T-cell (primary cell): Measurements from ENCODE around the gene PMF1. TPM values are rescaled to one million over a fixed set of nuclear protein-coding genes. Genes with fewer than 3 reads are reported as not detected.

Experiments
- ATAC-seq, 4 experiments: fragments of 200-7000 bp in 3 of 4; fragments of 150-1000 bp in 1 of 4; cut with Tn5 transposase; replicated peaks in 1 of 4; 1 replicate in 3 of 4; 2 replicates in 1 of 4; pipeline ENCODE4 v1.10.0; 2021; ENCODE audit warnings: moderate library complexity in 3 of 4, mild to moderate bottlenecking in 2 of 4, moderate number of reproducible peaks in 1 of 4
- CTCF ChIA-PET, 2 donors: fragments of 300-600 bp; sonication (Branson Sonifier 250); formaldehyde crosslinking; loops; one replicate each; lab custom pipeline; 2022; ENCODE audit warnings: antibody characterized with exemption in 2 of 2; lab: Charles Lee
- POLR2A ChIA-PET, 2 donors: fragments of 300-600 bp; sonication (Branson Sonifier 250); formaldehyde crosslinking; loops; one replicate each; lab custom pipeline; 2022; ENCODE audit warnings: antibody characterized with exemption in 2 of 2; lab: Charles Lee
- DNase-seq, 35 experiments: peaks; one replicate each; pipeline versions ENCODE4 v3.0.0 to v3.0.0-alpha.2; 2013 to 2023
- H3K27ac ChIP-seq: one replicate; pipeline ENCODE4 v1.5.1; 2013; ENCODE audit warnings: low read length
- H3K27me3 ChIP-seq, 2 experiments: replicated peaks in 1 of 2; 1 replicate in 1 of 2; 2 replicates in 1 of 2; pipeline versions ENCODE4 v1.6.1 to v1.7.0; 2013; ENCODE audit warnings: low read length in 1 of 2, mixed read lengths in 1 of 2; ENCODE audit not compliant: control insufficient read depth in 2 of 2, insufficient read depth in 2 of 2; ENCODE audit errors: extremely low read depth in 1 of 2
- H3K36me3 ChIP-seq, 2 donors: 1 replicate in 1 of 2; 2 replicates in 1 of 2; pipeline versions ENCODE4 v1.6.1 to v1.7.0; 2013; ENCODE audit warnings: low read length in 1 of 2; ENCODE audit not compliant: control insufficient read depth in 2 of 2, insufficient read depth in 1 of 2; ENCODE audit errors: extremely low read depth in 1 of 2
- H3K4me1 ChIP-seq, 2 experiments: 1 replicate in 1 of 2; 2 replicates in 1 of 2; pipeline versions ENCODE4 v1.6.1 to v1.7.0; 2013; ENCODE audit warnings: low read length in 2 of 2, mixed read lengths in 1 of 2; ENCODE audit not compliant: insufficient read depth in 2 of 2, control insufficient read depth in 1 of 2; ENCODE audit errors: extremely low read depth in 1 of 2
- H3K4me3 ChIP-seq, 2 donors: 1 replicate in 1 of 2; 2 replicates in 1 of 2; pipeline versions ENCODE4 v1.5.1 to v1.7.0; 2013; ENCODE audit warnings: mild to moderate bottlenecking in 2 of 2, low read length in 1 of 2, moderate library complexity in 1 of 2; ENCODE audit not compliant: control insufficient read depth in 1 of 2; ENCODE audit errors: extremely low read depth in 1 of 2
- H3K9me3 ChIP-seq: 2 replicates; pipeline ENCODE4 v1.7.0; 2013
- H3K27ac Mint-ChIP-seq, 2 donors: one replicate each; pipeline ENCODE4 v1.8.0; 2020 to 2021; ENCODE audit warnings: mild to moderate bottlenecking in 2 of 2, mixed read lengths in 2 of 2
- H3K27me3 Mint-ChIP-seq, 2 donors: one replicate each; pipeline ENCODE4 v1.8.0; 2021 to 2022; ENCODE audit warnings: mixed read lengths in 2 of 2
- H3K36me3 Mint-ChIP-seq: one replicate; pipeline ENCODE4 v1.8.0; 2021; ENCODE audit warnings: mixed read lengths
- H3K4me1 Mint-ChIP-seq, 3 donors: one replicate each; pipeline ENCODE4 v1.8.0; 2020 to 2022; ENCODE audit warnings: mixed read lengths in 3 of 3, mild to moderate bottlenecking in 1 of 3
- H3K4me3 Mint-ChIP-seq, 3 donors: one replicate each; pipeline ENCODE4 v1.8.0; 2020 to 2022; ENCODE audit warnings: mild to moderate bottlenecking in 3 of 3, mixed read lengths in 3 of 3, moderate library complexity in 3 of 3
- H3K9me3 Mint-ChIP-seq, 3 donors: one replicate each; pipeline ENCODE4 v1.8.0; 2020 to 2022; ENCODE audit warnings: mixed read lengths in 3 of 3
- WGBS: methylation state at CpG from one replicate; pipeline ENCODE4 v1.1.5; 2013; ENCODE audit warnings: missing lambda C conversion rate; ENCODE audit not compliant: insufficient coverage; 5-methylcytosine and 5-hydroxymethylcytosine counted together
- total RNA-seq, 35 experiments: library from RNA in 6 of 35; stranded (reverse) in 6 of 35; fragments of 120-200 nt in 1 of 35; gene quantifications; one replicate each; pipeline versions ENCODE4 v1.2.1 to v1.2.4 and lab custom pipeline; 2013 to 2026

PMF1 gene
- total RNA-seq, 5 donors from 2014 or later (not counting 1 experiment from before 2014, with no cell fraction given), result 54.7 to 58.7 (median 57.6) TPM

GRCh38 chr1:156257711-156258110, 44.9 kb downstream of the PMF1 start:
- DNase-seq (no peak), ATAC-seq (no peak)
- Mint-ChIP-seq H3K27ac (peak overlapping the region in 1 of 2 donors; percentile 34), H3K36me3 (peaks cover 58% of the 10 kb centered on the region), H3K9me3 (no peaks in the 10 kb centered on the region), H3K27me3 (no peaks in the 10 kb centered on the region), H3K4me1 (peaks cover 2 to 8% (median 7%) of the 10 kb centered on the region in 3 donors), H3K4me3 (no peak overlapping the region)
- 100% methylated on average over 2 of the region's 2 CpGs for WGBS
- ChIA-PET POLR2A (no interaction called here), CTCF (no interaction called here)
- no peak overlapping the region for H3K27ac ChIP-seq
- H3K36me3 ChIP-seq, result peaks cover 37 to 79% of the 10 kb centered on the region in 2 donors
- no peaks in the 10 kb centered on the region for H3K4me1 ChIP-seq
- H3K9me3 ChIP-seq, result no peaks in the 10 kb centered on the region
- no peak overlapping the region for H3K4me3 ChIP-seq
- no peaks in the 10 kb centered on the region for H3K27me3 ChIP-seq

GRCh38 chr1:156258859-156259258, 46.1 kb downstream of the PMF1 start:
- CTCF ChIA-PET, result no interaction called here

GRCh38 chr1:156259805-156260204, 47.0 kb downstream of the PMF1 start:
- H3K4me3 ChIP-seq, result no peak overlapping the region
- no CpG with 5 or more reads among the region's 3 CpGs for WGBS
- no peaks in the 10 kb centered on the region for H3K9me3 Mint-ChIP-seq
- no peaks in the 10 kb centered on the region for H3K4me1 ChIP-seq
- ATAC-seq, result no peak
- no peak for DNase-seq
- no peaks in the 10 kb centered on the region for H3K9me3 ChIP-seq
- peaks cover 60% of the 10 kb centered on the region for H3K36me3 Mint-ChIP-seq
- CTCF ChIA-PET, result no interaction called here
- peaks cover 29 to 81% of the 10 kb centered on the region in 2 donors for H3K36me3 ChIP-seq
- H3K27me3 ChIP-seq, result no peaks in the 10 kb centered on the region
- H3K4me1 Mint-ChIP-seq, result peaks cover 2 to 8% (median 7%) of the 10 kb centered on the region in 3 donors
- H3K4me3 Mint-ChIP-seq, result no peak overlapping the region
- H3K27ac Mint-ChIP-seq, result no peak overlapping the region
- no peak overlapping the region for H3K27ac ChIP-seq
- POLR2A ChIA-PET, result no interaction called here
- H3K27me3 Mint-ChIP-seq, result no peaks in the 10 kb centered on the region

More at GRCh38 chr1:156258859-156259258, 46.1 kb downstream of the PMF1 start:
- H3K27me3 Mint-ChIP-seq, result no peaks in the 10 kb centered on the region
- H3K4me3 ChIP-seq, result no peak overlapping the region
- H3K9me3 ChIP-seq, result no peaks in the 10 kb centered on the region
- H3K4me3 Mint-ChIP-seq, result no peak overlapping the region
- peaks cover 57% of the 10 kb centered on the region for H3K36me3 Mint-ChIP-seq
- H3K27ac Mint-ChIP-seq, result no peak overlapping the region
- H3K4me1 ChIP-seq, result no peaks in the 10 kb centered on the region
- peaks cover 2 to 7% (median 6%) of the 10 kb centered on the region in 3 donors for H3K4me1 Mint-ChIP-seq
- DNase-seq, result no peak
- H3K27me3 ChIP-seq, result no peaks in the 10 kb centered on the region
- peaks cover 29 to 79% of the 10 kb centered on the region in 2 donors for H3K36me3 ChIP-seq
- WGBS, result 96% methylated on average over 8 of the region's 8 CpGs
- ATAC-seq, result no peak
- H3K27ac ChIP-seq, result no peak overlapping the region
- POLR2A ChIA-PET, result interaction anchor here in 1 of 2 donors (0.7 kb wide), 2 partner anchors 17 to 39 kb away, joined by 3 to 8 read pairs; no protein-coding TSS in a partner anchor
- H3K9me3 Mint-ChIP-seq, result no peaks in the 10 kb centered on the region

DNA sequence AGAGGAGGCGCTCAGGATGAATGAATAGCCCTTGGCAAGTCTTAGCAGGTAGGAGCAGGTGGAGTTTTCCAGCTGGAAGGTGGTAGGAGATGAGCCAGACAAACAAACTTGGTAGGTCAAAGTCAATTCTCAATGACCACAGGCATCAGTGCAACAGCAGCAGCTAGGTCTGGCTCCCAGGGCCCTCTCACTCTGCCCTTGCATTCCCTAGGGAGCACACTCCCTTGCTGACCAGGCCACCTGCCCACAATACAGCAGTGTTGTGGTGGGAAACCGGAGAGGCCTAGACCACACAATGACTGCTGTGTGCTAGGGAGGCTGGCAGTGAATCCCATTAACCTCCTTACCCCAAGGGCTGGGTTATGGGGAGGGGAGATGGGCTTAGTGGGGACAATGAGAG, 48.1 kb downstream of the PMF1 start:
- Histone ChIP-seq H3K36me3 (peaks cover 29 to 86% of the 10 kb centered on the region in 2 donors), H3K4me3 (no peak overlapping the region), H3K9me3 (no peaks in the 10 kb centered on the region), H3K27me3 (no peaks in the 10 kb centered on the region), H3K27ac (no peak overlapping the region), H3K4me1 (no peaks in the 10 kb centered on the region)
- WGBS, result 100% methylated on average over 1 of the region's 2 CpGs
- no peak overlapping the region for H3K4me3 Mint-ChIP-seq
- peak overlapping the region in 1 of 2 donors; percentile 31 for H3K27ac Mint-ChIP-seq
- H3K4me1 Mint-ChIP-seq, result peaks cover 2 to 8% (median 7%) of the 10 kb centered on the region in 3 donors
- H3K9me3 Mint-ChIP-seq, result no peaks in the 10 kb centered on the region
- ChIA-PET POLR2A (no interaction called here), CTCF (no interaction called here)
- H3K27me3 Mint-ChIP-seq, result no peaks in the 10 kb centered on the region
- peaks cover 67% of the 10 kb centered on the region for H3K36me3 Mint-ChIP-seq
- DNase-seq (no peak), ATAC-seq (no peak)

DNA sequence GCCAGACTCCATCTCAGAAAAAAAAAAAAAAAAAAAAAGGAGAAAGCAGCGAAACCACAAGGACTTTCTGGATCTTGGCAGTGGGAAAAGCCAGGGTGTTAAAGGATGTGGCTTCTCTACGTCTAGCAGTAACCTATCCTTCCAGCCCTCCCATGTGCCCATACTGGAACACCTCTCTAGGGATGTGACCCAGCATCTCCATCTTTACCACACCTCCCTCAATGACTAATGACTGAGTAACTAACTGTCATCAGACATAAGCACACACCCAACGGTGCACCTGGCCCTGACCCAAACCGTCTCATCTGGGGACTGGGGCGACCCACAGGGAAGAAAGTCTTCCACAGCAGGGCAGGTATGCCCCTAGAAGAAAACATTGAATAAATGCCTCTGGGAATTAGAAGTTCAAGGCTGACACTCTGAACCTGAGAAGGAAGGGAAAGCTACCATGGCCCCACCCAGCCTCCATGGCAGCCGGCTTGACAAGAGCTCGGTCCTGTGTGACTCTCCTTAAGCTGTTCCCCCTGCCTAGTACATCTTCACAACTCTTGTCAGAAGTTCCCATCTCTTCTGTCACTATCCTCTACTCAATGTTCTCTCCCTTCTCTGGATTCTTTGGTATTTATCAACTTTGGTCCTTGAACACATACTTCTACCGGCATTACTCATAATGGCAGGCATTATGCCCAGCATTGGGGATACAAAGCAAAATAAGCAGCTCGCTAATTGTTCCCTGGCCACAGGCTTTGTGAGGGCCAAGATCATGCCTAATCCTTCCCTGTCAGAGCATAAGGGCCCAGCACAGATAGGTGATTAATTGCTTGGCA, 49.9 kb downstream of the PMF1 start:
- Mint-ChIP-seq H3K9me3 (no peaks in the 10 kb centered on the region), H3K36me3 (peaks cover 73% of the 10 kb centered on the region), H3K4me3 (no peak overlapping the region), H3K27me3 (no peaks in the 10 kb centered on the region), H3K27ac (no peak overlapping the region), H3K4me1 (peaks cover 0 to 8% (median 7%) of the 10 kb centered on the region in 3 donors)
- Histone ChIP-seq H3K27ac (no peak overlapping the region), H3K4me3 (no peak overlapping the region), H3K36me3 (peaks cover 37 to 89% of the 10 kb centered on the region in 2 donors), H3K27me3 (no peaks in the 10 kb centered on the region), H3K9me3 (no peaks in the 10 kb centered on the region), H3K4me1 (no peaks in the 10 kb centered on the region)
- DNase-seq, result no peak
- ChIA-PET POLR2A (interaction anchor here in 1 of 2 donors (0.7 kb wide), 1 partner anchor 1405 kb away, joined by 6 read pairs; no protein-coding TSS in a partner anchor), CTCF (no interaction called here)
- 98% methylated on average over 6 of the region's 9 CpGs for WGBS
- ATAC-seq, result no peak

DNA sequence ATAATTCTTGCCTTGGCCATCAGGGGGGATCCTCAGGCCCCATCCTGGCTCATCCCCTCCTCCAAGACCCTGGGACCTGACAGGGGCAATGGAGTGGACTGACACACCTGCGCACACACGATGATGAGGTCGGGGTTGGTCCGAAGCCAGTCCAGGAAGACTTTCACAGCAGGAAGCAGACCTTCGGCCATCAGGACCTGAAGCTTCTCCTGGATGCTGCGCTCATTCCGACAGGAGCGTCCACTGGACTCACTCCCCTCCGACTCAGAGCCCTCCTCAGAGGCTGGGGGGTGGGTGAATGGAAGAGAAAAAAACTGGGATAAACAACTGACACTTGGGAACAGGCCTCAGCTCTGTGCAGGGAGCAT, 50.5 kb downstream of the PMF1 start:
- peaks cover 71% of the 10 kb centered on the region for H3K36me3 Mint-ChIP-seq
- peaks cover 0 to 7% (median 3%) of the 10 kb centered on the region in 3 donors for H3K4me1 Mint-ChIP-seq
- H3K4me3 Mint-ChIP-seq, result no peak overlapping the region
- H3K4me1 ChIP-seq, result no peaks in the 10 kb centered on the region
- ChIA-PET POLR2A (no interaction called here), CTCF (interaction anchor here in 1 of 2 donors (0.5 kb wide), 1 partner anchor 121 kb away, joined by 6 read pairs; no protein-coding TSS in a partner anchor)
- 96% methylated on average over 9 of the region's 9 CpGs for WGBS
- no peaks in the 10 kb centered on the region for H3K9me3 Mint-ChIP-seq
- H3K27me3 Mint-ChIP-seq, result no peaks in the 10 kb centered on the region
- H3K27ac ChIP-seq, result no peak overlapping the region
- no peak for DNase-seq
- H3K9me3 ChIP-seq, result no peaks in the 10 kb centered on the region
- no peak overlapping the region for H3K27ac Mint-ChIP-seq
- ATAC-seq, result no peak
- H3K36me3 ChIP-seq, result peaks cover 36 to 89% of the 10 kb centered on the region in 2 donors
- no peak overlapping the region for H3K4me3 ChIP-seq
- H3K27me3 ChIP-seq, result no peaks in the 10 kb centered on the region
